Stimulated activated effector memory CD8-positive, alpha-beta T cell treated with anti-CD3 and anti-CD28 coated beads, Interleukin-12 subunit alpha, Interleukin-12 subunit beta, amount 100 ng/mL, for 72 hours (primary cell): Measurements from ENCODE around the gene S100A7A.

Experiments used
- ATAC-seq: fragments of 150-1000 bp; cut with Tn5 transposase; 2 replicates; pipeline ENCODE4 v1.10.0; 2021
- DNase-seq, 2 donors: peaks; one replicate each; pipeline ENCODE4 v3.0.0; 2021 to 2022; ENCODE audit warnings: low spot score in 2 of 2
- H3K27ac Mint-ChIP-seq: one replicate; pipeline ENCODE4 v1.8.0; 2022; ENCODE audit warnings: mild to moderate bottlenecking, mixed read lengths
- H3K36me3 Mint-ChIP-seq: one replicate; pipeline ENCODE4 v1.8.0; 2022; ENCODE audit warnings: mild to moderate bottlenecking, mixed read lengths
- H3K4me1 Mint-ChIP-seq: one replicate; pipeline ENCODE4 v1.8.0; 2022; ENCODE audit warnings: mixed read lengths
- H3K4me3 Mint-ChIP-seq: one replicate; pipeline ENCODE4 v1.8.0; 2022; ENCODE audit warnings: mild to moderate bottlenecking, mixed read lengths
- H3K9me3 Mint-ChIP-seq: one replicate; pipeline ENCODE4 v1.8.0; 2022; ENCODE audit warnings: mixed read lengths

S100A7A gene

GRCh38 chr1:153389973-153390879, 26.1 kb upstream of the S100A7A start:
- no peak for DNase-seq
- no peak overlapping the region for H3K27ac Mint-ChIP-seq
- no peaks in the 10 kb centered on the region for H3K4me1 Mint-ChIP-seq
- H3K4me3 Mint-ChIP-seq, result no peak overlapping the region
- no peaks in the 10 kb centered on the region for H3K36me3 Mint-ChIP-seq
- ATAC-seq, result no peak
- H3K9me3 Mint-ChIP-seq, result no peaks in the 10 kb centered on the region

GRCh38 chr1:153390938-153391710, 25.2 kb upstream of the S100A7A start, which contains the start of gene S100A8:
Gene S100A8, minus strand, starts transcription at chr1:153391073. Its CDS starts 538 bp downstream, at chr1:153390535.
- no peak for ATAC-seq
- no peak for DNase-seq
- no peak within 1 kb of the TSS for H3K4me3 Mint-ChIP-seq
- H3K27ac Mint-ChIP-seq, result no peak within 1 kb of the TSS
- no peaks in the 10 kb centered on the region for H3K9me3 Mint-ChIP-seq
- H3K4me1 Mint-ChIP-seq, result no peaks in the 10 kb centered on the region
- no peaks in the 10 kb centered on the region for H3K36me3 Mint-ChIP-seq

DNA sequence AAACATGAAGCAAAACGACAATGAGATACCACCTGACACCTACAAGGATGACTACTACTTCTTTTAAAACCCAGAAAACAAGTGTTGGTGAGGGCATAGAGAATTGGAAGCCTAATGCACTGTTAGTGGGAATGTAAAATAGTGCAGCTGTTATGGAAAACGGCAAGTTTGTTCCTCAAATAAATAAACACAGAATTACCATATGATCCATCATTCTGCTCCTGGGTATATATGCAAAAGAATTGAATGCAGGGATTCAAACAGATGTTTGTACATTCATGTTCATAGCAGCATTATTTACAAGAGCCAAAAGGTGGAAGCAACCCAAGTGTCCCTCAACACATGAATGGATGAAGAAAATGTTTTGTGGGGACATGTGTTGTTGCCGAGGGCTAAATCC, 24.1 kb upstream of the S100A7A start:
- no peak for ATAC-seq
- no peak overlapping the region for H3K27ac Mint-ChIP-seq
- no peaks in the 10 kb centered on the region for H3K36me3 Mint-ChIP-seq
- H3K9me3 Mint-ChIP-seq, result no peaks in the 10 kb centered on the region
- H3K4me1 Mint-ChIP-seq, result no peaks in the 10 kb centered on the region
- no peak overlapping the region for H3K4me3 Mint-ChIP-seq
- DNase-seq, result no peak

GRCh38 chr1:153392822-153393221, 23.5 kb upstream of the S100A7A start:
- no peaks in the 10 kb centered on the region for H3K36me3 Mint-ChIP-seq
- no peaks in the 10 kb centered on the region for H3K9me3 Mint-ChIP-seq
- H3K27ac Mint-ChIP-seq, result no peak overlapping the region
- DNase-seq, result no peak
- no peak for ATAC-seq
- no peaks in the 10 kb centered on the region for H3K4me1 Mint-ChIP-seq
- H3K4me3 Mint-ChIP-seq, result no peak overlapping the region

DNA sequence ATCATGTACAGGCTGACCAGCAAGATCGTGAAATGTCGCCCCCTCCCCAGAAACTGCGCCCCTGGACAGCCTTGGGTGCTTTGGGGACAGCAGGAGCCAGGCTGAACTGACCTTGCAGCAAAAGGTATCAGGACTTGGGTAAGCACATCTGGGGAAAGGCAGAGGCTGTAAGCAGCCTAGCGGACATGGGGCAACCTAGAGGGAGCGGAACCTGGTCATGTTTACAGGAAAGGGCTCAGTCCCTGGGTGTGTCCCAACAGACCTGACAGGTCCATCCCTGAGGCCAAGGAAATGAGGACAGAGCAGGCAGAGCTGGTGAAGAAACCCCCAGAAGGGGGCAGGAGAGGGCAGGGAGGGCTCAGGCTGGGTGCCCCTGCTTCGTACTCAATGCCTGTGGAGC, 22.4 kb upstream of the S100A7A start:
- Mint-ChIP-seq H3K36me3 (no peaks in the 10 kb centered on the region), H3K27ac (no peak overlapping the region), H3K4me1 (no peaks in the 10 kb centered on the region), H3K4me3 (no peak overlapping the region), H3K9me3 (no peaks in the 10 kb centered on the region)
- ATAC-seq (no peak), DNase-seq (no peak)

DNA sequence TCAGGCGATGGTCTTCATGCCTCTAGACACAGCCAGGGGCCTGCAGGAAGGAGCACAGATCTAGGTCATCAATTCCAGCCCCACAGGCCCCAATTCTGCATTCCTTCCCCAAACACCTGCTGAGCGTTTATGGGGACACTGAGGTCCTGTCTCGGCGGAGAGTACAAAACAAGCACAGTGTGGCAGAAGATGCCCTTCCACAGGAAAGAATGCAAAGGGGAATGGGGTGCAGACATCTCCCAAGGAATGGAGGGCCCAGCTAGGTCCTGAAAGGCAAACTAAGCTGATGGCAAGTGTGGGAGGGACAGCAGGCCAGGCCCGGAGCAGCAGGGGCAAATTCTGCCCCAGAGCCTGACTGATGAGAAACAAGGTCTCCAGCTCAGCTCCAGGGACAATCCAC, 21.9 kb upstream of the S100A7A start:
- no peak overlapping the region for H3K27ac Mint-ChIP-seq
- no peak for DNase-seq
- H3K36me3 Mint-ChIP-seq, result no peaks in the 10 kb centered on the region
- no peak for ATAC-seq
- H3K4me3 Mint-ChIP-seq, result no peak overlapping the region
- H3K4me1 Mint-ChIP-seq, result no peaks in the 10 kb centered on the region
- no peaks in the 10 kb centered on the region for H3K9me3 Mint-ChIP-seq

- Mint-ChIP-seq H3K4me3 (no peak overlapping the region), H3K9me3 (no peaks in the 10 kb centered on the region), H3K36me3 (no peaks in the 10 kb centered on the region), H3K4me1 (no peaks in the 10 kb centered on the region), H3K27ac (no peak overlapping the region)
- ATAC-seq (no peak), DNase-seq (no peak)
These were observed 21.1 kb upstream of the S100A7A start for GRCh38 chr1:153395136-153395685.

GRCh38 chr1:153395776-153396175, 20.5 kb upstream of the S100A7A start:
- DNase-seq, result no peak
- Mint-ChIP-seq H3K9me3 (no peaks in the 10 kb centered on the region), H3K27ac (no peak overlapping the region), H3K4me3 (no peak overlapping the region), H3K36me3 (no peaks in the 10 kb centered on the region), H3K4me1 (no peaks in the 10 kb centered on the region)
- no peak for ATAC-seq

DNA sequence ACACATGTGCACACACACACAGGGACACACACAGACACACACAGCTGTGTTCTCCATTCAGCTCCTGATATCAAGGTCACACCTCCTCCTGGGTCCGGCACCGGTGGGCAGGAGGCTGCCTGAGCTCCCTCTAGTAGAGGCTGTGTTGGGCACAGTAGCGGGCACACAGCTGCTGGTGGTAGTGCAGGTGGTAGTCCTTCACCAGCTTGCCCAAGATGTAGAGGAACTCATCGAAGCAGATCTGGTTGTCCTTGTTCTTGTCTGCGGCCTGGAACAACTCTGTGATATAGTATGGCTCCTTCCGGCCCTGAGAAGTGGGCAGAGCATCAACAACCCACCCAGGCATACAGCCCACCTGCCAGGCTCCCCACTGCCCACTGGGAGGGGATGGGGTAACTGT, 19.9 kb upstream of the S100A7A start:
- no peaks in the 10 kb centered on the region for H3K4me1 Mint-ChIP-seq

DNA sequence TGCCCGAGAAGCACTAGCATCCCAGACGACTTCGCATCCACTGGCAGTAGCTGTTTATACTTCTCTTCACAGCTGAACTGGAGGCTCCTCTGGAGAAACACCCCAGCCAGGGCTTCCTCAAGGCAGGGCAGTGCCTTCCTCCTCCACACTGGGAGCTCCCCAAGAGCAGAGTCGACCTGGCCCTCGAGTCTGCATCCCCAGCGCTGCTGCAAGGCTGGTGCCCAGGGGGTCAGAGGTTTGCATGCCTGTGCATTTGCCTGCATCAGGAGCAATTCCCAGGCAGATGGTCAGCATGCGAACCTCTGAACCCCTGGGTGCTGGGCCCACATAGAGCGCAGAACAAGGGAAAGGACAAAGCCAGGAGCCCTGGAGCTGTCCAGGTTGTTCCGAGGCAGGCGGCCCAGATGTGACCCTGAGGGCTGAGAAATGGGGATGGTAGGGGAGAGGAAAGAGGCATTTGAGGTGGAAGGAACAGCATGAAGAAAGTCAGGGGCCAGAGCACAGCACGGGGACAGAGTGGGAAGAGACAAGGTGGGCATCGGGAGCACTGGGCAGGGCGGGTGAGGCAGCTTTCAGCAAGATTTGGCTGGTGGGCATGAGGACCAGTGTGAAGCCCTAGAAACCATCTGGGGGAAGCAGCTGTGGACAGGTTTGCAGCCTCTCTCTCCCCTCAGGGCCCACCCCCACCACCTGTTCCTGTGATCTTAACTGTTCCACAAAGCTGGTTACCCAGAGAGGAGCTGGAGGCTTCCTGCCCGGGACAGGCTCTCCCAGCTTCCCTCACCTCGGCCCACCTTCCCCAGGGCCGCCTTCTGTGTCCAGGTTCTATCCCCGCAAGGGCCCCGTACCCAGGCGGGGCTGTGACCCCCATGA, 19.0 kb upstream of the S100A7A start:
- DNase-seq (no peak), ATAC-seq (no peak)
- Mint-ChIP-seq H3K27ac (no peak overlapping the region), H3K9me3 (no peaks in the 10 kb centered on the region), H3K4me3 (no peak overlapping the region), H3K4me1 (no peaks in the 10 kb centered on the region), H3K36me3 (no peaks in the 10 kb centered on the region)

More for the DNA sequence above, 19.9 kb upstream of the S100A7A start:
- ATAC-seq (no peak), DNase-seq (no peak)
- no peaks in the 10 kb centered on the region for H3K36me3 Mint-ChIP-seq
- H3K4me3 Mint-ChIP-seq, result no peak overlapping the region
- H3K9me3 Mint-ChIP-seq, result no peaks in the 10 kb centered on the region
- no peak overlapping the region for H3K27ac Mint-ChIP-seq

DNA sequence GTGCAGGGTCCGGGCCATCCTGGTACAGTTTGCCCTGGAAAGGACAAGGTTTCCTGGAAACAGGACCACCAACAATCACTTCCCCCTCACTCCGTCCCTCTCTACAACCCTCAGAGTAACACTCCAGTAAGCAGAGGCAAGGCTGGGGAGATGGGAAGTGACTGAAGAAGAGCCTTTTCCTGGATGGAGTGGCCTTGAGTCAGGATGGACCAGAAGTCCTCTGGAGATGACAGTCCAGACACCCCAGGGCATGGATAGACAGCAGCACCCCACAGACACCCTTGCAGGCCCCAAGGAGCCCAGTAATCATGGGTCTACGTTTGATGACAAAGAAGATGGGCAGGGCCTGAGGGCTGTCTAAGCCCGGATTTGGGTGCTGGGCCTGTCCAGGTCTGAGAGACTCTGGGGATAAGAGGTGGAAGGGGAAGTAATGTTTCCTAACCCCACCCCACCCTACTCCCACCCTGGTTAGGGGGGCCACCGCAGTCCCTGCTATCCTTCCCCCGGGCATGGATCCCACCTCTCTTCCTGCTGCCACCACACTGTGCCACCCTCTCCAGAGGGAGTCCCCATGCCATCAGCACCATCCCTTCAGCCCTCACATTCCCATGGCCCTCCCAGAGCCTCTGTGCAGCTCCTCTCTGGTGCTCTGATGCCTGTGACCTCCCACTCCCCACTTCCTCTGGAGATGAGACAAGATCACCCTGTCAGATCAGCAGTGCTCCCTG, 18.2 kb upstream of the S100A7A start:
- no peak for DNase-seq
- Mint-ChIP-seq H3K27ac (no peak overlapping the region), H3K4me3 (no peak overlapping the region), H3K36me3 (no peaks in the 10 kb centered on the region), H3K4me1 (no peaks in the 10 kb centered on the region), H3K9me3 (no peaks in the 10 kb centered on the region)
- ATAC-seq, result no peak

DNA sequence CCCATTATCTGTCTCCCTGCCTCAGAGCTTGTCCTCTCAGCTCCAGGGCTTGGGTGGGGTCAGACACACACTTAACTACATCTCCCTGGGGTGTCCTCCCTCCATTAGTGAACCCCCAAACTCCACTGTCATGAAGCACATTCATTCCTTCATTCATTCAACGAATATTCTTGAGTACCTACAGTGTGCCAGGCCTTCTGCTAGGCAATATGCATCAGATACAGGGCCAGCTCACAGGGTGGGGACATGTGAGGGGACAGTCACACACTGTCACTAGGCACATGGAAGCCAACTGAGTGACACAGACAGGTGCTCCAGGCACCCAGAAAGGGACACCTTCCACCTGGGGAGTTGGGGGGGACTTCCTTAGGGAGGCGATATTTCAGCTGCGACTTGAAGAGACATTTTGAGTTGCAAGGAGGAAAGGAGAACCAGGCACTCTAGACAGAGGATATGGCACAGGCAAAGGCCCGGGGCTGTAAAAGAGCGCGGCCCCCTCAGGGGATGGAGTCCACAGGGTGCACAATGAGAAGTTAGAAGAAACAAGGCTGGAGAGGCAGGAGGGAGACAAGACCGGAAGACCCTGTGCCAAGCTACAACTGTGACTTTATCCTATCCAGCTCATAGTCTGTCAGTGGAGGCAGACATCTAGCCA, 16.8 kb upstream of the S100A7A start:
- Mint-ChIP-seq H3K36me3 (no peaks in the 10 kb centered on the region), H3K9me3 (no peaks in the 10 kb centered on the region), H3K27ac (no peak overlapping the region), H3K4me1 (no peaks in the 10 kb centered on the region), H3K4me3 (no peak overlapping the region)
- DNase-seq (peak in 1 of 2 donors; percentile 22), ATAC-seq (no peak)

DNA sequence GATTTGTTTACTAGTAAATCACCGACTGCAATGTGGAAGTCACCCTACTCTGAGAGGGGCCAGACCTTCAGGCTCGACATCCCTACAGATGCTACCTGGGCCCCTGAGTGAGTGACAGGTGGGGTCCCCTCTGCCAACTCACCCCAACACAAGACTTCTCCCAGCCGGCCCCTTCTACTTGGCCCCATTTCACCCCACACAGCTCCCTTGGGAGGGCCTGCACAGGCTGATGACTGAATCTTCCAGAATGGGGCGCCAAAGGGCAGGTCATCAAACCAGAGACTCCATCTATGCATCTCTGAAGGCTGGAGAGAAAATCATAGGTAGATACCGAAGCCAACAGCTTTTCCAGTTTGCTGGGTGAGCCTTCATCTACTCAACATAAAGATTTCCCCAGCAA, 16.1 kb upstream of the S100A7A start:
- ATAC-seq (no peak), DNase-seq (peak in 1 of 2 donors; percentile 40)
- no peaks in the 10 kb centered on the region for H3K4me1 Mint-ChIP-seq

DNA sequence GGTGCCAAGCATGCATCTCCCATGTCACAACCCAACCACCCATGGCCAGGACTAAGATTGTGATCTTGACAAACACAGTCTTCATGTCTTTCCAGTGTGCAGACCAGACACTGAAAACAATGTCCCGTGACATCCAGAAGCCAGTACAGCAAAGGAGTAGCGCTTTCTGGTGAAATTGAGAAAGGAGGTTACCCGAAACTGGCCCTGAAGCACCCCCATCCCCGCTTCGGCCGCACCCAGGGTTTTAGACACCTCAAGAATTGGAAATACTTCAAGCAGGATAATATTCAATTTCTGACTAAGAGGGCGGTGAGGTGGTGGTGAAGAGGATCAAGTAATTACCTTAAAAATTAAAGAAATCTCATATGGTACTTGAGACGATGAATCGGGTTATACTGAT, 14.9 kb upstream of the S100A7A start:
- Mint-ChIP-seq H3K36me3 (no peaks in the 10 kb centered on the region), H3K4me3 (no peak overlapping the region), H3K27ac (no peak overlapping the region), H3K4me1 (peaks cover 2% of the 10 kb centered on the region), H3K9me3 (no peaks in the 10 kb centered on the region)
- ATAC-seq, result no peak
- DNase-seq, result peak in 1 of 2 donors; percentile 35

More for the DNA sequence above, 16.1 kb upstream of the S100A7A start:
- H3K36me3 Mint-ChIP-seq, result no peaks in the 10 kb centered on the region
- no peak overlapping the region for H3K27ac Mint-ChIP-seq
- no peak overlapping the region for H3K4me3 Mint-ChIP-seq
- no peaks in the 10 kb centered on the region for H3K9me3 Mint-ChIP-seq
